Adipose tissue (tissue), 3 donors: Measurements from ENCODE around the gene BBS12. TPM values are rescaled to one million over a fixed set of nuclear protein-coding genes. Genes with fewer than 3 reads are reported as not detected.
"Not testable (repeated sequence)": the region's sequence is repeated elsewhere in the genome, so short reads cannot be mapped to it uniquely, and the experiment has no call there.

Experiments
- H3K27ac ChIP-seq: one replicate; pipeline ENCODE4 v1.5.1; 2013; ENCODE audit warnings: low read depth, low read length
- WGBS, 3 donors: extraction: QIAGEN DNeasy Blood & Tissue Kit; methylation state at CpG; one replicate each; pipeline ENCODE4 v1.1.7; 2013; 5-methylcytosine and 5-hydroxymethylcytosine counted together
- polyA plus RNA-seq, 3 donors: library from polyadenylated mRNA; stranded (reverse); fragments of 200-250 nt; gene quantifications; one replicate each; pipeline ENCODE4 v1.2.3, GENCODE V29; 2013
- donor health status: healthy with polysubstance abuse.
- donor health status: Bipolar disorder and iron deficiency.
- donor health status: healthy.

Gene BBS12
- polyA plus RNA-seq, 3 donors, result 1.0 to 1.3 (median 1.1) TPM

DNA sequence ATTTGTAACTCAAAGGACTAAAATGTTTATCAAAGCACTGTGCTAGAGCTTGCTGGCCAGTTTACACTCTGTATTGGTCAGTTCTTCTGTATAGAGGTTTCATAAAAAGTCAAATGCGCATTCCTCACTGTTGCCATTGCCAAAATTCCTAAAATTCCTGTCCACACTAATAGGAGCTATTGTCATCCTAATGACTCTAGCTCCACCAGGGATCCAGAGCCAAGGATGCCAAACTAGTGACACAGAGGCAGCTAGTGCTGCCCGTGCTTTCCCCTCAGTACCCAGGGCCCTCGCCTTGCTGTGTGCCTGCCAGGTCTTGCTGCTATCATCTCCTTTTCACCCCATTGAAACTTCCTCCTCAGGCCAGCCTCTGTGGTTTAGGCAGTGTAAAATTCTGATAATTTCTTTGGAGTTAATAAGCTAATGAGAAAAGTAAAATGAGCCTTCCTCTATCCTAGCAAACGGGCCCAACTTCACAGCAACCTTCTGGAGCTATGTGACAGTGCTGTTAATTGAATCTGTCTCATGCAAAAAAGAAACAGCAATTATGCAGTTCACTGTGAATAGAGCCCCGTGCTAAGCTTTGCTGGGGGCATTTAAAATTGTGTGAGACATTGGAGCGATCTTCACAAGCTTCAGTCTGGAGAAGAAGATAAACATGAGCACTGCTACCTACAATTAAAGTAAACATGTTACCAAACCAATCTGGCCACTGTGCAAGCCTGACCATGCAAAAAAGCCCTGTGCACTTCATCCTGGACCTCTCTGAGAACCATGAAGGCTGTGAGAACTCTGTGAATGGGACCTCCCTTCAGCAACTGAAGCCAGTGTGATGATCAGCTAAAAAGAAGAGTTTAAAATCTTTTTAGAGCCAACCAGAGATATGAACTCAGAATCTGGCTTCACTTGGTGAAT lies 51.1 kb downstream of the BBS12 start:
- WGBS, 3 donors, result 35 to 38% (median 36%) methylated on average over 6 of the region's 6 CpGs
- H3K27ac ChIP-seq, result no peak overlapping the region

DNA sequence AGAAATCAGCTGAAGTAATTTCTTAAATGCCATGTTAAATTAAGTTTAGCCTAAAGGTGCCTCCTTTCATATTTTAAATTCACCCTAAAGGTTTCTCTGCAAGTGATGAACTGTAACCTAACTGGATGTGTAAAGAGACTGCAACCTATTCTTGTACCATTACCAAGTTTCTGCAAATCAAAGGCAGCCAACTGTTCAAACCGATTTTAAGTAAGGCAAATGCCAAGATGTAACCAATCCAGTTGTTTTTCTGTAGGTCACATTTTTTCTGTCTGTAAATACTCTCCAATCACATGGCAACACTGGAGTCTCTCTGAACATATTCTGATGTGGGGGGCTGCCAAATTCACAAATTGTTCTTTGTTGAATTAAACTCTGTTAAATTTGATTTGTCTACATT lies 51.8 kb downstream of the BBS12 start:
- no peak overlapping the region for H3K27ac ChIP-seq

GRCh38 chr4:122785099-122785498 lies 52.6 kb downstream of the BBS12 start:
- 85 to 100% (median 93%) methylated on average over 2 of the region's 2 CpGs for WGBS, 3 donors
- no peak overlapping the region for H3K27ac ChIP-seq

More for the DNA sequence above, 51.8 kb downstream of the BBS12 start:
- WGBS, 3 donors, result 13 to 47% (median 34%) methylated on average over 1 of the region's 1 CpG

DNA sequence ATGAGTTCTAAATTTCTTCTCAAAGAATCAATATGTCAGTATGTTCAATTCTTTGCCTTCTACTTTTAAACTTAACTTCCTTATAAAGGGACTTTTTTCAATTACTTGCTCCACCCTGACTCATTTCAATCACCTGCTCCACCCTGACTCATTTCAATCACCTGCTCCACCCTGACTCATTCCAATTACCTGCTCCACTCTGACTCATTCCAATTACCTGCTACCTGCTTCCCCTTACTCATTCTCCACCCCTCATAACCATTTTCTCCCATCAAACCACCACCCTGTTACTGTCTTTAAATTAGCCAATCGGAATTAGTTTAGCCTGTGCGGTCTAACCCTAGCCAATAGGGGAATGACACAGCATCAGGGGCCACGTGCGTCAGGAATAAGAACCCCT lies 53.8 kb downstream of the BBS12 start:
- 95 to 96% (median 95%) methylated on average over 4 of the region's 4 CpGs for WGBS, 3 donors
- not testable (repeated sequence) for H3K27ac ChIP-seq

GRCh38 chr4:122786920-122787319 lies 54.4 kb downstream of the BBS12 start:
- H3K27ac ChIP-seq, result not testable (repeated sequence)
- 92 to 98% (median 97%) methylated on average over 1 of the region's 1 CpG for WGBS, 3 donors

DNA sequence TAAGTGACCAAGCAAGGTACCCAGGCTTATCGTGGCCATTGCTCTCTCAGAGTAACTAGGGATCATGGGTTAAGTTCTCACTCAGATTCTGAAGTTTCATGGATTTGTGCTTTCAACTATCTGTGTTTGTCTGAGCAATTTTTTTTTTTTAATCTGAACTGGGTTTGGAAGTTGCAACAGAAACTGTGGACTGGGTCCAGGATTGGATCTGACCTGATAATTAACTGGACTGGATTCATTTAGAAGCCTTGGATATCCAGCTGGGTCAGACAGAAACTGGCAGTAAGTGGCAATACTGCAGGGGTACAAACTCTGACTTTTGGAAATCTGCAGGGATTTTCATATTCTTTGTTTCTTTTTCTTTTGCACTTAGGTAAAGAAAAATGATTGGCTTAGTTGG lies 55.4 kb downstream of the BBS12 start:
- WGBS, 3 donors, result 11 to 61% (median 60%) methylated on average over 1 of the region's 1 CpG
- no peak overlapping the region for H3K27ac ChIP-seq

- H3K27ac ChIP-seq, result no peak overlapping the region
- WGBS, 3 donors, result 91 to 97% (median 95%) methylated on average over 4 of the region's 4 CpGs
Observed at GRCh38 chr4:122788935-122789334, 56.4 kb downstream of the BBS12 start.

GRCh38 chr4:122793811-122794210 lies 61.3 kb downstream of the BBS12 start:
- H3K27ac ChIP-seq, result no peak overlapping the region

Other genes starting within 250 kb of the BBS12 start
- 1 to 10 TPM in 1 of 3 donors, not detected in 2; 1.1 TPM for gene IL21, start 111.6 kb upstream of the BBS12 start, polyA plus RNA-seq
- gene FGF2, start 94.1 kb downstream of the BBS12 start, polyA plus RNA-seq, result 10 to 100 TPM in 1 of 3 donors, 1 to 10 TPM in 1, under 1 TPM in 1; 0.46 to 16.7 (median 9.3) TPM
- 10 to 100 TPM in 1 of 3 donors, 1 to 10 TPM in 2; 3.1 to 17.0 (median 9.6) TPM for gene NUDT6, start 189.9 kb downstream of the BBS12 start, polyA plus RNA-seq